ENCODE data around the gene GRIK4. TPM values are rescaled to one million over a fixed set of nuclear protein-coding genes. Genes with fewer than 3 reads are reported as not detected.

The GRIK4 gene
- total and polyA plus RNA-seq, 4 donors = 0.05 to 0.25 (median 0.06) TPM; not detected in 1

- no peak overlapping the region for H3K4me3 ChIP-seq (ENCODE audit: low read depth in 1 of 3, low read length in 3 of 3)
- peak; percentile 70 for TF ChIP-seq SP1 (IDR thresholded peaks at IDR 0.05)
- TF ChIP-seq YY1 (IDR thresholded peaks at IDR 0.05) = peak; percentile 54
- TF ChIP-seq FOXA1 (IDR thresholded peaks at IDR 0.05) = no peak
- peak; percentile 93 to 94 for TF ChIP-seq RXRA (IDR thresholded peaks at IDR 0.05)
- no peak for TF ChIP-seq GABPA (IDR thresholded peaks at IDR 0.05 in 1 of 2, conservative IDR thresholded peaks at IDR 0.05 in 1 of 2)
- no peak for TF ChIP-seq ATF3 (IDR thresholded peaks at IDR 0.05)
- no peak for TF ChIP-seq FOXA2 (IDR thresholded peaks at IDR 0.05)
- TF ChIP-seq EGR1 (IDR thresholded peaks at IDR 0.05; ENCODE audit: low read depth in 2 of 2) = no peak
- peak in 1 of 2 donors; percentile 24 for TF ChIP-seq JUND (IDR thresholded peaks at IDR 0.05)
- no peak for TF ChIP-seq TAF1 (conservative IDR thresholded peaks at IDR 0.05)
- peak; percentile 66 to 69 for TF ChIP-seq HNF4A (conservative IDR thresholded peaks at IDR 0.05)
- peak in 1 of 2 donors; percentile 41 for TF ChIP-seq RAD21 (IDR thresholded peaks at IDR 0.05)
- TF ChIP-seq HNF4G (IDR thresholded peaks at IDR 0.05) = peak; percentile 34
- peak; percentile 39 for TF ChIP-seq NR2F2 (IDR thresholded peaks at IDR 0.05)
- no peak for TF ChIP-seq MAX (IDR thresholded peaks at IDR 0.05)
- TF ChIP-seq ZBTB33 (IDR thresholded peaks at IDR 0.05) = no peak
- TF ChIP-seq REST (IDR thresholded peaks at IDR 0.05) = no peak
- TF ChIP-seq CTCF (IDR thresholded peaks at IDR 0.05; ENCODE audit: low read depth, low read length, missing input control) = no peak
- no peaks in the 10 kb centered on the region for H3K27me3 ChIP-seq (ENCODE audit: control insufficient read depth in 4 of 4, insufficient read depth in 4 of 4, low read length in 3 of 4)
- H3K9ac ChIP-seq (ENCODE audit: low read depth in 1 of 2, low read length in 2 of 2) = no peak overlapping the region
- H3K36me3 ChIP-seq (ENCODE audit: control insufficient read depth in 4 of 4, insufficient read depth in 3 of 4, low read depth in 1 of 4, low read length in 3 of 4) = no peaks in the 10 kb centered on the region
- no peaks in the 10 kb centered on the region for H3K9me3 ChIP-seq (ENCODE audit: control insufficient read depth in 4 of 4, low read length in 3 of 4)
- WGBS = 30% methylated on average over 4 of the region's 4 CpGs
- H3K4me1 ChIP-seq (ENCODE audit: control insufficient read depth in 4 of 4, insufficient read depth in 4 of 4, low read length in 3 of 4) = peaks cover 7 to 49% (median 40%) of the 10 kb centered on the region in 4 donors
- DNase-seq (ENCODE audit: low spot score) = no peak
- H3K27ac ChIP-seq (ENCODE audit: low read depth in 1 of 2, low read length in 2 of 2) = peak overlapping the region in 1 of 2 donors; percentile 6
Measured at GRCh38 chr11:121033635-121034034, 522.1 kb downstream of the GRIK4 start.

All from liver (tissue), 9 donors.